ENCODE data around the gene KCNMA1. TPM values are rescaled to one million over a fixed set of nuclear protein-coding genes. Genes with fewer than 3 reads are reported as not detected.

The KCNMA1 gene
- total RNA-seq, 1 donor from 2014 or later: 41.3 TPM

GRCh38 chr10:77633376-77633775 lies 4.2 kb downstream of the KCNMA1 start:
- ATAC-seq: no peak
- no peak overlapping the region for H3K4me3 ChIP-seq
- no peak overlapping the region for H3K27ac ChIP-seq
- intact Hi-C loops (cut with DNase I): loop anchor here (10.0 kb wide), 1 partner anchor 139 kb away; no protein-coding TSS in a partner anchor
- H3K9me3 ChIP-seq: no peaks in the 10 kb centered on the region
- no peaks in the 10 kb centered on the region for H3K36me3 ChIP-seq
- peaks cover 24% of the 10 kb centered on the region for H3K27me3 ChIP-seq (ENCODE audit: low read depth)
- DNase-seq: no peak
- H3K4me1 ChIP-seq: peaks cover 4% of the 10 kb centered on the region
- TF ChIP-seq CTCF (IDR thresholded peaks at IDR 0.05): no peak

GRCh38 chr10:77631241-77631640 lies 6.4 kb downstream of the KCNMA1 start:
- H3K9me3 ChIP-seq: no peaks in the 10 kb centered on the region
- TF ChIP-seq CTCF (IDR thresholded peaks at IDR 0.05): no peak
- ATAC-seq (no peak), DNase-seq (no peak)
- intact Hi-C loops (cut with DNase I): loop anchor here (10.0 kb wide), 1 partner anchor 136 kb away; no protein-coding TSS in a partner anchor
- H3K27ac ChIP-seq: no peak overlapping the region
- no peak overlapping the region for H3K4me3 ChIP-seq
- H3K4me1 ChIP-seq: no peaks in the 10 kb centered on the region
- H3K36me3 ChIP-seq: no peaks in the 10 kb centered on the region
- peaks cover 7% of the 10 kb centered on the region for H3K27me3 ChIP-seq (ENCODE audit: low read depth)

- H3K27me3 ChIP-seq (ENCODE audit: low read depth): no peaks in the 10 kb centered on the region
- H3K4me3 ChIP-seq: no peak overlapping the region
- no peaks in the 10 kb centered on the region for H3K9me3 ChIP-seq
- no peaks in the 10 kb centered on the region for H3K4me1 ChIP-seq
- no peak for ATAC-seq
- H3K36me3 ChIP-seq: no peaks in the 10 kb centered on the region
- intact Hi-C loops (cut with DNase I): loop anchor here (10.0 kb wide), 1 partner anchor 136 kb away; no protein-coding TSS in a partner anchor
- DNase-seq: no peak
- no peak overlapping the region for H3K27ac ChIP-seq
- no peak for TF ChIP-seq CTCF (IDR thresholded peaks at IDR 0.05)
Observed at GRCh38 chr10:77630507-77630848, 7.1 kb downstream of the KCNMA1 start.

GRCh38 chr10:77629775-77630506 lies 7.7 kb downstream of the KCNMA1 start:
- ATAC-seq (peak in 1 of 2 donors; percentile 29), DNase-seq (no peak)
- intact Hi-C loops (cut with DNase I): loop anchor here (10.0 kb wide), 1 partner anchor 135 kb away; no protein-coding TSS in a partner anchor
- Histone ChIP-seq H3K4me3 (no peak overlapping the region), H3K27ac (no peak overlapping the region), H3K4me1 (peaks cover 4% of the 10 kb centered on the region), H3K27me3 (ENCODE audit: low read depth) (no peaks in the 10 kb centered on the region), H3K36me3 (no peaks in the 10 kb centered on the region), H3K9me3 (no peaks in the 10 kb centered on the region)
- TF ChIP-seq CTCF (IDR thresholded peaks at IDR 0.05): no peak

DNA sequence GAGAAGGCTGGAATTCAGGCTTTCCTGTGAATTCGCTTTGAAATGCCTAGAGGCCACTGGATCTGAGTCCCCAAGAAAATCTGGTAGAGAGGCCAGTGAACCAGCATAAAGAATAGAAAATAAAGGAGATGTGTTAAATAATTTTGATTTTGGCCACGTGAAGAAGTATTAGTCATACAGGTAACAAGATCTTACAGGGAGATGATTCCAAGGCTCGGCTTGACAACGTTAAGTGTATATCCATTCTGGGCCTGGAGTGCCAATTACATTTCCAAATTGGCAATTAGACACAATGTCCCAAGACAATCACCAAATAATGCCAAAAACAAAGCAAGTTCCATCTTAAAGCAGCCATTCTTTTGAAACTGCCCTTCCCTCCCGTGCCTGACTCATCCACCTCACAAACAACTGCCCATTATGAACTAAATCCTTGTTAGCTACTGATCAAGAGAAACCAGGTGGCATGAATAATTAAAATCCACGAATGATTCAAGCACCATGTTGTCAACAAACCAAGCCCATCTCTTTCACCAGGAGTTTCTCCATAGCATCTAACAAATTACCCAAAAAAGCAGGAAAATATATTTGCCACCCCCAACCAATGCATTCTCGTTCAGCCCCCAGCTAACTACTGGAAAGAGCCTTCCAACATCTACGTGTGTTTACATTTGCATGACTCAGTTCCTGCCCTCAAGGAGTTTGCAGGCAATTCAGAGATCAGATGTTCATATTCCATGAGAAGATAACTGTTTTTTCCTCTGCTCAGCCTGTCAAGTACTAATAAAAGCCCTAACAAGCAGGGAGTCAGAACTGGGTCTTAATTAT lies 8.5 kb downstream of the KCNMA1 start:
- ATAC-seq: no peak
- Histone ChIP-seq H3K27me3 (ENCODE audit: low read depth) (no peaks in the 10 kb centered on the region), H3K4me1 (peaks cover 8% of the 10 kb centered on the region), H3K27ac (no peak overlapping the region), H3K36me3 (no peaks in the 10 kb centered on the region), H3K4me3 (no peak overlapping the region), H3K9me3 (no peaks in the 10 kb centered on the region)
- no peak for TF ChIP-seq CTCF (IDR thresholded peaks at IDR 0.05)
- DNase-seq: no peak
- intact Hi-C loops (cut with DNase I): no loop called here
